Measurements from ENCODE around the gene THRB. TPM values are rescaled to one million over a fixed set of nuclear protein-coding genes. Genes with fewer than 3 reads are reported as not detected.

The THRB gene
- total and polyA plus RNA-seq, 12 donors: 3.8 to 32.8 (median 26.0) TPM

DNA sequence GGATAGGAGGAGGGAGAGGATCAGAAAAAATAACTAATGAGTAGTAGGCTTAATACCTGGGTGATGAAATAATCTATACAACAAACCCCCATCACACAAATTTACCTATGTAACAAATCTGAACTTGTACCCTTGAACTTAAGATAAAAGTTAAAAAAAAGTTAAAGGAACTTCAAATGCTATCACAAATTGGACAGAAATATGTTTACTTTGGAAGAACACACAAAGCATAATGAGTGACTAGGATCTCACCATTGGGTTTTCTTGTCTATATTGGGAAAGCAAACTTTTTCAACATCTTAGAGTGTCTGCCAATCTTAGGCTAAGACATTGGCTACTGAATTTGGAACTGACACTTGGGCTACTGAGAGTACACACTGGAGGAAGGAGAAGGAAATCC lies 140.4 kb downstream of the THRB start:
- no peak overlapping the region for H3K27ac ChIP-seq
- no peak for ATAC-seq

DNA sequence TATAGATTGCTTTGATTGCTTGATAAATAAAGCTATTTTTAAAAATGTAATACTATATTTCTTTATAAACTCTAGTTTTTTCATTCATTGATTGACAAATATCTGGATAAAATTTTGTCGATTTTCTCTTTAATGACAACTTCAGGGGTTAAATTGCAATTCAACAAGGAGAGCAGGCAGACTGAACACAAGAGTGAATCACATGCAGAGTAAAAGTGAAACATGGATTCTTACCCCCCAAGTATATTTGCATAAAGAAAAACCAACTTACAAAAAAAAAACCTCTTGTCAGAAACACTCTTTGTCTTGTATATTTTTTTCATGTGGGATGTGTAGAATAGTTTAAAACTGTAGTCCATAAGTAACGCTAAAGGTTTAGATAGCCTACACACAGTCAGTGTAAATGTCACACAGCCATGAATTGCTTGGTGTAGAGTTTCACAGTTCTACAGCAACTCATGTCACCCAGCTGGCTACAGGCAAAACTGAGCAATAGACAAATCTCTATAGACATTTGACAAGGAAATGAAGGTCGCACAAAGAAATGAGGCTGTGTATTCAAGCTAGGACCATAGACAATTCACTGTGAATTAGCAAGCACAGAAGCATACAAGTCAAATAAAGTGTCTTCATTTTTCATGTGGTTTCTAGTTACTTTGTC lies 141.6 kb downstream of the THRB start:
- Histone ChIP-seq H3K4me1 (peaks cover 5 to 26% (median 12%) of the 10 kb centered on the region in 9 donors), H3K4me3 (no peak overlapping the region), H3K27ac (no peak overlapping the region)

More for the DNA sequence above, 140.4 kb downstream of the THRB start:
- DNase-seq: no peak
- intact Hi-C loops (cut with DNase I): loop anchor here in 1 of 10 donors (5.0 kb wide), 1 partner anchor 138 kb away; the partner anchor contains the start of gene THRB
- Histone ChIP-seq H3K4me1 (peaks cover 5 to 32% (median 12%) of the 10 kb centered on the region in 9 donors), H3K4me3 (no peak overlapping the region), H3K9me3 (peaks cover 0 to 8% (median 0%) of the 10 kb centered on the region in 11 donors), H3K36me3 (no peaks in the 10 kb centered on the region), H3K27me3 (no peaks in the 10 kb centered on the region)
- TF ChIP-seq, protein P1, sequence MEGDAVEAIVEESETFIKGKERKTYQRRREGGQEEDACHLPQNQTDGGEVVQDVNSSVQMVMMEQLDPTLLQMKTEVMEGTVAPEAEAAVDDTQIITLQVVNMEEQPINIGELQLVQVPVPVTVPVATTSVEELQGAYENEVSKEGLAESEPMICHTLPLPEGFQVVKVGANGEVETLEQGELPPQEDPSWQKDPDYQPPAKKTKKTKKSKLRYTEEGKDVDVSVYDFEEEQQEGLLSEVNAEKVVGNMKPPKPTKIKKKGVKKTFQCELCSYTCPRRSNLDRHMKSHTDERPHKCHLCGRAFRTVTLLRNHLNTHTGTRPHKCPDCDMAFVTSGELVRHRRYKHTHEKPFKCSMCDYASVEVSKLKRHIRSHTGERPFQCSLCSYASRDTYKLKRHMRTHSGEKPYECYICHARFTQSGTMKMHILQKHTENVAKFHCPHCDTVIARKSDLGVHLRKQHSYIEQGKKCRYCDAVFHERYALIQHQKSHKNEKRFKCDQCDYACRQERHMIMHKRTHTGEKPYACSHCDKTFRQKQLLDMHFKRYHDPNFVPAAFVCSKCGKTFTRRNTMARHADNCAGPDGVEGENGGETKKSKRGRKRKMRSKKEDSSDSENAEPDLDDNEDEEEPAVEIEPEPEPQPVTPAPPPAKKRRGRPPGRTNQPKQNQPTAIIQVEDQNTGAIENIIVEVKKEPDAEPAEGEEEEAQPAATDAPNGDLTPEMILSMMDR (IDR thresholded peaks at IDR 0.05): no peak

DNA sequence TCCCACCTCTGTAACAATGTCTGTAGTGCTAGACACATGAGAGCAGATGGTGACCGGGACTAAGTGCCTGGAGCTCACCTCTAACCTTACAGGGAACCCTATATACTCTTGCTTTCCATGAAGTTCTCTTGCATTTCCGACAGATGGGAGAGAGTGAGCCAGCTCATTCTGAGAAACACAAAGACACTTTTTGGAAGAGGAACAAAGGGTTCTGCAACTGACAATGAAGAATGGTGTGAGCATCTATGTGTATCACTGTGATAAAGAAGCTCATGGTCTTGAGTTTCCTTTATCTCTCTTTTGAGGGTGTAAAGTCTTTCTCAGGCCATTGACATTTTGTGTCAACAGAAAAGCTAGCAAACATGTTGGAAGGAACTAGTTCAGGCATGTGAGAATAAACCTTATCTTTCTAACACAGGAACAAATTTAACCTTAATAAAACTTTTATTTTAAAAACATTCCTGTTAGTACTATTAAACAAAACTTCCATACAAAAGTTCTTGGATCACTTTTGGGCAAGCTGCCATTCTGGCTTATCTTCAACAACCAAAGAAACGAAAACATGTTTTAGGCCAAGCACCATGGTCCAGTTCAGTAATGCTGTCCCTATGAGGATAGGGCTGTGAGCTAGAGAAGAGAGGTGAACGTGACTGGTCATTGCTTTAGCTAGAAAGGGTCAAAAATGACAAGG lies 142.7 kb downstream of the THRB start:
- WGBS, 2 donors: 27 to 31% methylated on average over 4 of the region's 4 CpGs
- Histone ChIP-seq H3K4me1 (peaks cover 5 to 22% (median 12%) of the 10 kb centered on the region in 9 donors), H3K27me3 (no peaks in the 10 kb centered on the region), H3K4me3 (no peak overlapping the region), H3K27ac (peak overlapping the region in 2 of 10 donors; percentile 13 to 48), H3K36me3 (no peaks in the 10 kb centered on the region), H3K9me3 (peaks cover 0 to 8% (median 0%) of the 10 kb centered on the region in 11 donors)
- peak; percentile 69 to 93 (median 84) for ATAC-seq
- intact Hi-C loops (cut with DNase I): loop anchor here in 1 of 10 donors (5.0 kb wide), 1 partner anchor 140 kb away; the partner anchor contains the start of gene THRB
- peak in 1 of 2 donors; percentile 75 for DNase-seq
- TF ChIP-seq, protein P1 (IDR thresholded peaks at IDR 0.05): no peak

More for the DNA sequence above, 141.6 kb downstream of the THRB start:
- Histone ChIP-seq H3K27me3 (no peaks in the 10 kb centered on the region), H3K9me3 (peaks cover 0 to 8% (median 0%) of the 10 kb centered on the region in 11 donors), H3K36me3 (no peaks in the 10 kb centered on the region)
- intact Hi-C loops (cut with DNase I): loop anchor here in 1 of 10 donors (5.0 kb wide), 1 partner anchor 139 kb away; the partner anchor contains the start of gene THRB
- no peak for ATAC-seq
- TF ChIP-seq, protein P1 (IDR thresholded peaks at IDR 0.05): no peak
- 82 to 88% methylated on average over 3 of the region's 3 CpGs for WGBS, 2 donors
- DNase-seq: no peak

DNA sequence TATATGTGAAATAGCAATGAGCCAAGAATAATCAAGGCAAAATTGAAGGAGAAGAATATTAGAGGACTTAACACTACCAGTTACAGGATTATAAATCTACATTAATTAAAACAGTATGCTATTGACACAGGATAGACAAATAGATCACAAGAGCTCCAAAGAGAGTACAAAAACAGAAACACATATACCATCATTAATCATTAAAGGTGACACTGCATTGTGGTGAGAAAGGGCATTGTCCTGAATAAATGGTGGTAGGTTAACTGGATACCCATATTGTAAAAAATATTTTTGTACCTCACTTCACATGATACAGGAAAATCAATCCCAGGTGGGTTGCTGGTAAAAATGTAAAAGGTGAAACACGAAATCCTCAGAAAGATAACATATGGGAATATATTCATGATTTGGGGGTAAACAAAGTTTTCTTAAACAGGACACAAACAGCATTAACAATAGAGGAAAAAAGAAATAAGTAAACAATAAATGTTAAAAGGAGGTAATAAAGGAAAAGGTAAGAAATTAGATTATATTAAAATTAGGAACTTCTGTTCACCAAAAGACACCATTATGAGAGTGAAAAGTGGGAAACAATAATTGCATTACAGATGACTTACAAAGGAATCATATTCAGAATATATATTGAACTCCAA lies 145.2 kb downstream of the THRB start:
- Histone ChIP-seq H3K27ac (no peak overlapping the region), H3K4me1 (peaks cover 5 to 31% (median 15%) of the 10 kb centered on the region in 9 donors), H3K9me3 (peaks cover 0 to 2% (median 0%) of the 10 kb centered on the region in 11 donors), H3K4me3 (no peak overlapping the region), H3K36me3 (no peaks in the 10 kb centered on the region), H3K27me3 (no peaks in the 10 kb centered on the region)
- TF ChIP-seq, protein P1 (IDR thresholded peaks at IDR 0.05): no peak
- 85 to 89% methylated on average over 1 of the region's 1 CpG for WGBS, 2 donors
- ATAC-seq: no peak
- DNase-seq: no peak
- intact Hi-C loops (cut with DNase I): loop anchor here in 1 of 10 donors (5.0 kb wide), 1 partner anchor 143 kb away; the partner anchor contains the start of gene THRB
